Karpas-422 (cell line): ENCODE data around the gene GOLGA6L7. TPM values are rescaled to one million over a fixed set of nuclear protein-coding genes. Genes with fewer than 3 reads are reported as not detected.
A peak's percentile ranks its signal among the peaks of the same experiment; 100 is the strongest.
"Not testable (repeated sequence)": the region's sequence is repeated elsewhere in the genome, so short reads cannot be mapped to it uniquely, and the experiment has no call there.

Experiments used
- DNase-seq: peaks from one replicate; pipeline ENCODE4 v3.0.0-alpha.2; 2015
- H2AFZ ChIP-seq: fragments of 200-600 bp; sonication (generic); 2 replicates; pipeline ENCODE4 v1.6.1; 2014; ENCODE audit warnings: antibody characterized with exemption, low read length, mixed read lengths
- H3K27ac ChIP-seq: fragments of 200-600 bp; sonication (generic); 2 replicates; pipeline ENCODE4 v1.5.1; 2014; ENCODE audit warnings: mild to moderate bottlenecking, low read length, moderate library complexity
- H3K27me3 ChIP-seq: fragments of 200-600 bp; sonication (generic); 2 replicates; pipeline ENCODE4 v1.6.1; 2014; ENCODE audit warnings: low read length, mixed read lengths
- H3K36me3 ChIP-seq: fragments of 200-600 bp; sonication (generic); 2 replicates; pipeline ENCODE4 v1.6.1; 2014; ENCODE audit warnings: low read length, mixed read lengths; ENCODE audit not compliant: insufficient read depth
- H3K4me1 ChIP-seq: fragments of 200-600 bp; sonication (generic); 2 replicates; pipeline ENCODE4 v1.6.1; 2014; ENCODE audit warnings: mild to moderate bottlenecking, low read length, mixed read lengths
- H3K4me2 ChIP-seq: fragments of 200-600 bp; sonication (generic); 2 replicates; pipeline ENCODE4 v1.6.1; 2014; ENCODE audit warnings: low read length, low read depth, mild to moderate bottlenecking; ENCODE audit not compliant: poor library complexity, severe bottlenecking
- H3K4me3 ChIP-seq: fragments of 200-600 bp; sonication (generic); 2 replicates; pipeline ENCODE4 v1.5.1; 2014; ENCODE audit warnings: mild to moderate bottlenecking, antibody characterized with exemption, low read length, mixed read lengths
- H3K79me2 ChIP-seq: fragments of 200-600 bp; sonication (generic); 2 replicates; pipeline ENCODE4 v1.6.1; 2014; ENCODE audit warnings: mild to moderate bottlenecking, low read length, mixed read lengths
- H3K9ac ChIP-seq: fragments of 200-600 bp; sonication (generic); 2 replicates; pipeline ENCODE4 v1.6.0; 2014; ENCODE audit warnings: low read length
- H3K9me2 ChIP-seq: fragments of 200-600 bp; sonication (generic), shearing (Covaris generic); replicated peaks from 2 replicates; pipeline ENCODE4 v1.6.0; 2014; ENCODE audit warnings: mild to moderate bottlenecking, low read length, moderate library complexity; ENCODE audit not compliant: insufficient read depth
- H3K9me3 ChIP-seq: fragments of 300-700, 200-600 bp; sonication (generic); 2 replicates; pipeline ENCODE4 v1.6.1; 2014; ENCODE audit warnings: low read length, mixed read lengths
- H4K20me1 ChIP-seq: fragments of 200-600 bp; sonication (generic); 2 replicates; pipeline ENCODE4 v1.6.1; 2014; ENCODE audit warnings: mild to moderate bottlenecking, antibody characterized with exemption, low read length, low read depth; ENCODE audit not compliant: insufficient read depth
- total RNA-seq: library from RNA; depleted of rRNA; stranded (reverse); fragments of >200 nt; shearing (Covaris generic); gene quantifications from 2 replicates; pipeline ENCODE4 v1.2.3, GENCODE V29; 2014; ENCODE audit warnings: low replicate concordance; rRNA removed

Gene GOLGA6L7
- total RNA-seq: not detected in 2 replicates

- not testable (repeated sequence) for H3K9ac ChIP-seq, H3K27ac ChIP-seq, H3K4me1 ChIP-seq, H3K36me3 ChIP-seq, H3K4me3 ChIP-seq, H3K9me3 ChIP-seq, H3K9me2 ChIP-seq, H3K27me3 ChIP-seq, H4K20me1 ChIP-seq, H3K4me2 ChIP-seq, H3K79me2 ChIP-seq, H2AFZ ChIP-seq
- peak; percentile 42 for DNase-seq
These were observed at the start of gene GOLGA6L7 for GRCh38 chr15:28848521-28848920. Gene GOLGA6L7 (minus strand): TSS chr15:28848644. CDS start chr15:28848549, 95 bp downstream.

GRCh38 chr15:28897861-28898585, 49.6 kb upstream of the GOLGA6L7 start:
- H3K79me2 ChIP-seq: no peaks in the 10 kb centered on the region
- H3K36me3 ChIP-seq: no peaks in the 10 kb centered on the region
- H3K27me3 ChIP-seq: no peaks in the 10 kb centered on the region
- H3K27ac ChIP-seq: no peak overlapping the region
- no peak overlapping the region for H3K4me2 ChIP-seq
- H3K9me3 ChIP-seq: no peaks in the 10 kb centered on the region
- DNase-seq: no peak
- no peak overlapping the region for H3K9ac ChIP-seq
- H3K4me3 ChIP-seq: no peak overlapping the region
- H3K9me2 ChIP-seq: no peaks in the 10 kb centered on the region
- H4K20me1 ChIP-seq: no peaks in the 10 kb centered on the region
- no peak overlapping the region for H2AFZ ChIP-seq
- H3K4me1 ChIP-seq: no peaks in the 10 kb centered on the region

GRCh38 chr15:28896951-28897350, 48.5 kb upstream of the GOLGA6L7 start:
- H4K20me1 ChIP-seq: no peaks in the 10 kb centered on the region
- no peaks in the 10 kb centered on the region for H3K79me2 ChIP-seq
- no peaks in the 10 kb centered on the region for H3K4me1 ChIP-seq
- H2AFZ ChIP-seq: no peak overlapping the region
- H3K27me3 ChIP-seq: no peaks in the 10 kb centered on the region
- H3K27ac ChIP-seq: no peak overlapping the region
- H3K4me3 ChIP-seq: no peak overlapping the region
- no peaks in the 10 kb centered on the region for H3K9me2 ChIP-seq
- no peak overlapping the region for H3K4me2 ChIP-seq
- H3K9me3 ChIP-seq: no peaks in the 10 kb centered on the region
- no peak for DNase-seq
- no peak overlapping the region for H3K9ac ChIP-seq
- H3K36me3 ChIP-seq: no peaks in the 10 kb centered on the region

- no peak overlapping the region for H3K4me3 ChIP-seq
- no peaks in the 10 kb centered on the region for H3K79me2 ChIP-seq
- H3K4me1 ChIP-seq: no peaks in the 10 kb centered on the region
- no peaks in the 10 kb centered on the region for H4K20me1 ChIP-seq
- H3K4me2 ChIP-seq: no peak overlapping the region
- no peak overlapping the region for H2AFZ ChIP-seq
- no peaks in the 10 kb centered on the region for H3K27me3 ChIP-seq
- no peaks in the 10 kb centered on the region for H3K9me2 ChIP-seq
- no peaks in the 10 kb centered on the region for H3K9me3 ChIP-seq
- H3K27ac ChIP-seq: no peak overlapping the region
- H3K36me3 ChIP-seq: no peaks in the 10 kb centered on the region
- H3K9ac ChIP-seq: no peak overlapping the region
- peak; percentile 11 for DNase-seq
These were observed 47.1 kb upstream of the GOLGA6L7 start for GRCh38 chr15:28895566-28895965.

GRCh38 chr15:28895146-28895545, 46.7 kb upstream of the GOLGA6L7 start:
- H3K79me2 ChIP-seq: no peaks in the 10 kb centered on the region
- peak; percentile 22 for DNase-seq
- no peaks in the 10 kb centered on the region for H3K4me1 ChIP-seq

GRCh38 chr15:28894631-28895030, 46.2 kb upstream of the GOLGA6L7 start:
- Histone ChIP-seq H3K27me3 (no peaks in the 10 kb centered on the region), H3K36me3 (no peaks in the 10 kb centered on the region)

More at GRCh38 chr15:28895146-28895545, 46.7 kb upstream of the GOLGA6L7 start:
- Histone ChIP-seq H3K27ac (no peak overlapping the region), H3K4me3 (no peak overlapping the region), H3K9me3 (no peaks in the 10 kb centered on the region), H3K9me2 (no peaks in the 10 kb centered on the region), H3K4me2 (no peak overlapping the region), H3K9ac (no peak overlapping the region), H2AFZ (no peak overlapping the region), H4K20me1 (no peaks in the 10 kb centered on the region), H3K36me3 (no peaks in the 10 kb centered on the region), H3K27me3 (no peaks in the 10 kb centered on the region)

GRCh38 chr15:28892789-28893610, 44.6 kb upstream of the GOLGA6L7 start:
- no peaks in the 10 kb centered on the region for H3K79me2 ChIP-seq
- no peaks in the 10 kb centered on the region for H3K27me3 ChIP-seq
- H3K36me3 ChIP-seq: no peaks in the 10 kb centered on the region
- H4K20me1 ChIP-seq: no peaks in the 10 kb centered on the region
- no peak overlapping the region for H3K27ac ChIP-seq
- no peak overlapping the region for H3K4me3 ChIP-seq
- no peaks in the 10 kb centered on the region for H3K9me3 ChIP-seq
- no peaks in the 10 kb centered on the region for H3K4me1 ChIP-seq
- H3K9me2 ChIP-seq: no peaks in the 10 kb centered on the region
- DNase-seq: no peak
- H2AFZ ChIP-seq: no peak overlapping the region
- no peak overlapping the region for H3K4me2 ChIP-seq
- no peak overlapping the region for H3K9ac ChIP-seq

More at GRCh38 chr15:28894631-28895030, 46.2 kb upstream of the GOLGA6L7 start:
- no peak overlapping the region for H2AFZ ChIP-seq
- no peak for DNase-seq
- no peak overlapping the region for H3K9ac ChIP-seq
- no peaks in the 10 kb centered on the region for H3K9me2 ChIP-seq
- no peaks in the 10 kb centered on the region for H4K20me1 ChIP-seq
- H3K4me1 ChIP-seq: no peaks in the 10 kb centered on the region
- no peaks in the 10 kb centered on the region for H3K9me3 ChIP-seq
- H3K4me3 ChIP-seq: no peak overlapping the region
- no peaks in the 10 kb centered on the region for H3K79me2 ChIP-seq
- H3K27ac ChIP-seq: no peak overlapping the region
- H3K4me2 ChIP-seq: no peak overlapping the region

- no peaks in the 10 kb centered on the region for H4K20me1 ChIP-seq
- H3K9me2 ChIP-seq: no peaks in the 10 kb centered on the region
- H3K9me3 ChIP-seq: no peaks in the 10 kb centered on the region
- no peaks in the 10 kb centered on the region for H3K4me1 ChIP-seq
- H3K9ac ChIP-seq: no peak overlapping the region
- no peak overlapping the region for H3K4me2 ChIP-seq
- no peak overlapping the region for H3K27ac ChIP-seq
- H3K27me3 ChIP-seq: no peaks in the 10 kb centered on the region
- no peaks in the 10 kb centered on the region for H3K79me2 ChIP-seq
- no peak for DNase-seq
- H3K4me3 ChIP-seq: no peak overlapping the region
- no peak overlapping the region for H2AFZ ChIP-seq
- H3K36me3 ChIP-seq: no peaks in the 10 kb centered on the region
These were observed 43.1 kb upstream of the GOLGA6L7 start for GRCh38 chr15:28891588-28891987.
